Lower lobe of right lung (tissue), 2 donors: ENCODE results near the gene ZNF649. TPM values are rescaled to one million over a fixed set of nuclear protein-coding genes. Genes with fewer than 3 reads are reported as not detected.

Source experiments
- ATAC-seq, 2 donors: fragments of 200-7000 bp; cut with Tn5 transposase; one replicate each; pipeline ENCODE4 v1.9.1; 2020 to 2022; ENCODE audit warnings: mild to moderate bottlenecking in 2 of 2, moderate library complexity in 2 of 2
- DNase-seq: peaks from one replicate; pipeline ENCODE4 v3.0.0-alpha.2; 2020
- H3K27ac ChIP-seq: fragments of 200-600 bp; one replicate; pipeline ENCODE4 v1.8.0; 2022
- H3K27me3 ChIP-seq: fragments of 200-600 bp; one replicate; pipeline ENCODE4 v1.8.0; 2022; ENCODE audit warnings: low read depth
- H3K36me3 ChIP-seq: fragments of 200-600 bp; one replicate; pipeline ENCODE4 v1.8.0; 2022; ENCODE audit warnings: mild to moderate bottlenecking
- H3K4me1 ChIP-seq: fragments of 200-600 bp; one replicate; pipeline ENCODE4 v1.8.0; 2022
- H3K4me3 ChIP-seq: fragments of 200-600 bp; one replicate; pipeline ENCODE4 v1.8.0; 2022; ENCODE audit warnings: mild to moderate bottlenecking
- H3K9me3 ChIP-seq: fragments of 200-600 bp; one replicate; pipeline ENCODE4 v1.8.0; 2022
- CTCF ChIP-seq: fragments of 200-600 bp; IDR thresholded peaks from one replicate; pipeline ENCODE4 v1.8.0; 2022; ENCODE audit warnings: antibody characterized with exemption, mild to moderate bottlenecking
- intact Hi-C: fragments of 100-400 bp; cut with DNase I; formaldehyde crosslinking; loops from one replicate; pipeline ENCODE4 v1.11.0; 2022
- long read RNA-seq: library from polyadenylated mRNA; unstranded; transcript quantifications from one replicate; pipeline ENCODE4 v2.0.0, GENCODE V29; 2021
- total RNA-seq: library from RNA; stranded (reverse); fragmentation: NEBNext Ultra II Directional; extraction: Animal tissue kit (Norgen Biotek cat#: 25700); gene quantifications from one replicate; pipeline ENCODE4 v1.2.1, GENCODE V29; 2021
- donor health status: DM: no; HTN: yes; CAD: no; lungs with severe emphysema.

ZNF649 gene
- 14.3 TPM for total RNA-seq
- long read RNA-seq, transcript ZNF649-201 (5 exons, 3,197 nt): major isoform, 10 of 10 reads
- long read RNA-seq, partial matches to known transcripts: 0 of 10 reads
- long read RNA-seq, other reads (novel, unspliced or antisense): 0 of 10 reads

- peaks cover 30% of the 10 kb centered on the region for H3K9me3 ChIP-seq
- peak within 1 kb of the TSS; percentile 86 for H3K27ac ChIP-seq
- peak; percentile 100 for ATAC-seq
- peaks cover 6% of the 10 kb centered on the region for H3K36me3 ChIP-seq
- peak; percentile 90 for DNase-seq
- peaks cover 12% of the 10 kb centered on the region for H3K4me1 ChIP-seq
- no peaks in the 10 kb centered on the region for H3K27me3 ChIP-seq
- intact Hi-C loops: no loop called here
- H3K4me3 ChIP-seq: peak within 1 kb of the TSS; percentile 94
- no peak for TF ChIP-seq CTCF
These were observed at the start of gene ZNF649 for GRCh38 chr19:51904331-51905165. Gene ZNF649, minus strand, starts transcription at chr19:51905017. Its CDS starts 4,910 bp downstream, at chr19:51900107.

GRCh38 chr19:51948975-51949374, 44.2 kb upstream of the ZNF649 start:
- no peak for TF ChIP-seq CTCF
- H3K9me3 ChIP-seq: peaks cover 86% of the 10 kb centered on the region
- intact Hi-C loops: no loop called here
- peak in 1 of 2 donors; percentile 18 for ATAC-seq
- H3K4me1 ChIP-seq: no peaks in the 10 kb centered on the region
- no peak for DNase-seq
- peak overlapping the region; percentile 18 for H3K27ac ChIP-seq
- H3K4me3 ChIP-seq: peak overlapping the region; percentile 6
- peaks cover 10% of the 10 kb centered on the region for H3K36me3 ChIP-seq
- H3K27me3 ChIP-seq: no peaks in the 10 kb centered on the region

GRCh38 chr19:51946602-51947001, 41.8 kb upstream of the ZNF649 start:
- H3K4me1 ChIP-seq: no peaks in the 10 kb centered on the region
- H3K27ac ChIP-seq: no peak overlapping the region
- H3K36me3 ChIP-seq: peaks cover 33% of the 10 kb centered on the region
- no peak for ATAC-seq
- no peak overlapping the region for H3K4me3 ChIP-seq
- TF ChIP-seq CTCF: no peak
- peaks cover 93% of the 10 kb centered on the region for H3K9me3 ChIP-seq
- intact Hi-C loops: no loop called here
- DNase-seq: no peak
- H3K27me3 ChIP-seq: no peaks in the 10 kb centered on the region

GRCh38 chr19:51944798-51945552, 40.2 kb upstream of the ZNF649 start:
- Histone ChIP-seq H3K4me3 (no peak overlapping the region), H3K36me3 (peaks cover 50% of the 10 kb centered on the region), H3K9me3 (peaks cover 98% of the 10 kb centered on the region), H3K27me3 (no peaks in the 10 kb centered on the region), H3K27ac (no peak overlapping the region), H3K4me1 (no peaks in the 10 kb centered on the region)
- intact Hi-C loops: no loop called here
- TF ChIP-seq CTCF: no peak
- no peak for DNase-seq
- no peak for ATAC-seq

GRCh38 chr19:51938936-51939335, 34.1 kb upstream of the ZNF649 start:
- Histone ChIP-seq H3K9me3 (peaks cover 100% of the 10 kb centered on the region), H3K36me3 (peaks cover 87% of the 10 kb centered on the region), H3K4me1 (no peaks in the 10 kb centered on the region), H3K27me3 (no peaks in the 10 kb centered on the region), H3K27ac (no peak overlapping the region), H3K4me3 (no peak overlapping the region)
- no peak for DNase-seq
- intact Hi-C loops: no loop called here
- ATAC-seq: no peak
- TF ChIP-seq CTCF: no peak
